Measurements from ENCODE around the gene ITGA2.
"Not testable (repeated sequence)": the region's sequence is repeated elsewhere in the genome, so short reads cannot be mapped to it uniquely, and the experiment has no call there.

Gene ITGA2

DNA sequence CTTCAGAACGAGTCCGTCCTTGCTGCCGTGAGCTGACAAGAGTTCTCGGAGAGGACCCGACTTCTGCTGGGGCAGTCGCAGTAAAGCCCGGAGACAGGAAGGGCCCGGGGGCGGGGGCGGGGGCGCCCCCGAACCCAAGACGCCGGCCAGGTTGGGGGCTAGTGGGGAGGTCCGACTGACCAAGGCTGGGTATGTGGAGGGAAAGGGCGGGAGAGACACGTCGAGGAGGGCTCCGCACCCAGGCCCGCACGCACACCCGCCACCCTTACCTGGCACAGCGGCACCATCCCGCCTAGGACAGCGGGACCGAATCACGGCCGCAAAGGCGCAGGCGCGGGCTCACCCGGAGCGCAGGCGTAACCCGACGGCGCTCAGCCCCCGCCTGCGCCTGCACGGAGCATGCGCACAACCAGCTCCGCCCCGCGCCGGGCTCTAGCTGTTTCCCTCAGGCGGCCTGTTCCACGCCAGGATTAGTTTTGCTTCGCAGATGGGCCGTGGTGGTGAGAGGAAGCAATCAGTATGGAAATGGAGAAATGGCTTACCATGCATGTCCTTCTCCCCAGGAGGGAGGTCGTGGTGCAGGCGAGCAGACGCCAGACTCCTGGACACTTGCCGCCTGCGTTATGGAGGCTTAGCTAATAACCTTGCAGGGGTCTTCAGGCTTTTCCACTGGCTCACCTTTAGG, 120.4 kb downstream of the ITGA2 start, which contains the start of gene MOCS2:
Gene MOCS2 (minus strand): TSS at position 315 of the 685 bp plus-strand sequence. CDS start 2,583 bp downstream, outside the sequence.
- DNase-seq = peak; percentile 89

DNA sequence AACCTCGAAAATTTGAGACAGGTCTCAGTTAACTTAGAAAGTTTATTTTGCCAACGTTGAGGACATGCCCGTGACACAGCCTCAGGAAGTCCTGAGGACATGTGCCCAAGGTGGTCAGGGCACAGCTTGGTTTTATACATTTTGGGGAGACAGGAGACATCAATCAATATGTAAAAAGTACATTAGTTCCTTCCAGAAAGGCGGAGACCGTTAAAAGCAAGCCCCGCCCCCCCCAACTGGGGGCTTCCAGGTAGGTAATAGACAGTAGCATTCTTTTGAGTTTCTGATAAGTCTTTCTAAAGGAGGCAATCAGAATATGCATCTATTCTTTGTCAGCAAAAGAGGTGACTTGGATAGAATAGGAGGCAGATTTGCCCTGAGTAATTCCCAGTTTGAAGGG, 121.0 kb downstream of the ITGA2 start:
- no peak for DNase-seq

DNA sequence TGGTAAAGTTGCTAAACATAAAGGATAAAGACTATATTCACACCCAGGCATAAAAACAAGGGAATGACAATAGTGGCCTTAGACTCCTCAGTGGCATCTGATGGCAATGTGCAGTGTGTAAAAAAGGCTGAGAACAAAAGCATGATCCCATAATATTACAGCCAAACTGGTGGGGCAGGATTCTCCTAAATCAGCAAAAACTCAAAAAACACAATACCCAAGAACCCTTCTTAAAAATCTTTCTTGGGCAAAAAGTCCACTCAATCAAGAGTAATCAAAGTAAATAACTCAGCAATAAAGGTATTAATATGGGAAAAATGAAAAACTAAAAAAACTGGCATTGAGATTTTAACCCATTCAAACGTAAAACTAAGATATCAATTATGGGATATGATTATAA, 122.0 kb downstream of the ITGA2 start:
- DNase-seq = no peak

DNA sequence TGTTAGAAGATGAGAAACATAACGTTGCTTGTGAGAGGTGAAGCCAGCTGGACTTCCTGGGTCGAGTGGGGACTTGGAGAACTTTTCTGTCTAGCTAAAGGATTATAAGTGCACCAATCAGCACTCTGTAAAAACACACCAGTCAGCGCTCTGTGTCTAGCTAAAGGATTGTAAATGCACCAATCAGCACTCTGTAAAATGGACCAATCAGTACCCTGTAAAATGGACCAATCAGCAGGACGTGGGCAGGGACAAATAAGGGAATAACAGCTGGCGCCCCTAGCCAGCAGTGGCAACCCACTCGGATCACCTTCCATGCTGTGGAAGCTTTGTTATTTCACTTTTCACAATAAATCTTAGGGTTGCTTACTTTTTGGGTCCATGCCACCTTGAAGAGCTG, 123.2 kb downstream of the ITGA2 start:
- not testable (repeated sequence) for DNase-seq

DNA sequence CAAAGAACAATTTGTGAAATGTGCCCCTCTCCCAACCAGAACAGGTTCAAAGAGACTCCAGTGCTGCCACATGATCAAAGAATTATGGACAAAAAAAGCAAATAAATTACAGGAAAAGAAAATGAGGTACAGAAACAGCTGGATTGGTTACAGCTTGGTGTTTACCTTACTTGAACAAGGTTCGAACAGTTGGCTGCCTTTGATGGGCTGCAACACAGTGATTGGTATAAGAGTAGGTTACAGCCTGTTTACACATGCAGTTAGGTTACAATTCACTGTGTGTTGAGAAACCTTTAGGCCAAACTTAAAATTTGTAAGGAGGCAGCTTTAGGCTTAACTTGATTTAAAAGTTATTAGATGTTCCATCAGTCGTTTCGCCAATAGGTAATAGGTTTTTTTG, 123.8 kb downstream of the ITGA2 start:
- DNase-seq = no peak

DNA sequence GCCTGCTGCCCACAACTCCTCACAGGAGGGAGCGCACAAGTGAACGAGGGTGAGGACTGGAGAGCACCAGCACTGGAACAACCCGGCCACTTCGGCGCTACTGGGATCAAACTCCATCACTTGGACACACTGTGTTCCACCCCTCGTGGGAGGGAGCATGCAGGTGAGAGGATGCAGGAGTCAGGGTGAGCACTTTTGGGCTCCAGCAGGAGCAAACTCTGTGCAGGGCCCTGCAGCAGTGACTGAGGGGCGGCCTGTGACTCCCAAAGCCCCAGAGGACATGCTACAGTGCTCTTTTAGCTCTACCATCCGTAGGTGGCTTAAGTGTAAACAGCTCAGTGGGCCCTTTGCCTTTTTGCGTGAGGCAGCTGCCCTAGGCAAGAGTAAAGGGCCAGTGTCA, 124.8 kb downstream of the ITGA2 start:
- DNase-seq = no peak

DNA sequence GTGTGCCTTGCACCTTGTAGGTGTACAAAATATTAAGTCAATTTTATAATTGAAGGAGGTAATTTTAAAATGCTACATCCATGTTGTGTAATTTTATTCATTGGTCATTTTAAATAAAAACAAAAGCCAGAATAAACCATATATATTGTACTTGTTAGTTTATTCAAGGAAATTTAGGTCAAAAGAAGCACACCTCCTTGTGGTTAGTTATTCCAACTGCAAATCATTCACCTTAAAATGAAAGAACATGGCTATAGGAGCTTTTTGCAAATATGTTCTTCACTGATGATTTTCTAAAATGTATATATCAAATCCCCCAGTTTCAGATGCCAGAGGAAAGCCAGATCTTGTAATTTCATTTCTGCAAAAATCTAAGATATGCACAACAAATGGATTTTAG, 125.8 kb downstream of the ITGA2 start:
- DNase-seq = no peak

DNA sequence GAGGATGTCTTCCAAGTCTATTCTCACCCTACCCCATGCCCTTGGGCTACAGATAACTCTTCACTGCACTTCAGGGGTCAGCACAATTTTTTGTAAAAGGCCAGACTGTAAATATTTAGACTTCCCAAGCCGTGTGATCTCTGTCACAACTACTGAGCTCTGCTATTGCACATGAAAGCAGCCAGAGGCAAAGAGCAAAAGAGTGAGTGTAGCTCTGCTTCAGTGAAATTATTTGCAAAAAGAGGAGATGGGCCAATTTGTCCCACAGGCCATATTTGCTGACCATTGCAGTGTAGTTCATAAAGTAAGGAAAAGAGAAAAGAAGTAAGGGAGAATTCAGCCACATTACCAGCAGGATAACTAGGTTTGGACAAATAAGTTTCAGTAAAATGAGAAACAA, 127.4 kb downstream of the ITGA2 start:
- no peak for DNase-seq

DNA sequence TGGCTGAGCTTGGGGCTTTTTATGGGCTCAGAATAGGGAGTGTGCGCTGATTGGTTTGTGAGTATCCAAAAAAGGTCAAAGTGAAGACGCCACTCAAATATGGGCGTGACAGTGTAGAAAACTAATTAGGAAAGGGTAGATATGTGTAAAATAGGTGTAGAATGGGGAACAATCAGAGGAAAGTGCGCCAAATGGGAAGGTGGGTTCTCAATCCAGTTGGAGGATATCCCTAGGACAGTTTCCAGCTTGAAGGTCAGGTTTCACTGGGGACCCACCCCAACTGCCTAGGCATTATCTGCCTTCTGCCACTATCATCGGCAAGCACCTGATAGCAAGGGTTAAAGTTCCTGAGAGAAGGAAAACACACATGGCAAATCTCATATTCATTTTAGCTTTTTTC, 129.7 kb downstream of the ITGA2 start:
- DNase-seq = no peak

DNA sequence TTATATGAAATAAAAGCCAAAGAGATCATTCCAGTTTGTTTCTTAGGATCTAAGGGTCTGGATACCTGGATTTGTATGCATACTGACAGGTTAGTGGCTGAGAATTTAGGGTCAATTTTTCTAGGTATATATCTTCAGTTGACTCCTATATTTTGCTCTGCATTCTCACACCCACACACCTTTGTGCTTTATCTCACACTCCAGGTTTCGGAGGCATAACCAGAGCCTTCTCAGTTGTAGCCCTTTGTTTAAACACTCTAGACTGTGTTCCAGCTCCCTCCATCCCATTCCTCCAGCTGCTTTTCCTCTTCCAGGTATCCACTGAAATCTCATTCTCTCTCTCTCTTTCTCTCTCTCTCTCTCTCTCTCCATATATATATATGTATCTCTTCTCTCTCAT, 131.0 kb downstream of the ITGA2 start:
- DNase-seq = no peak

DNA sequence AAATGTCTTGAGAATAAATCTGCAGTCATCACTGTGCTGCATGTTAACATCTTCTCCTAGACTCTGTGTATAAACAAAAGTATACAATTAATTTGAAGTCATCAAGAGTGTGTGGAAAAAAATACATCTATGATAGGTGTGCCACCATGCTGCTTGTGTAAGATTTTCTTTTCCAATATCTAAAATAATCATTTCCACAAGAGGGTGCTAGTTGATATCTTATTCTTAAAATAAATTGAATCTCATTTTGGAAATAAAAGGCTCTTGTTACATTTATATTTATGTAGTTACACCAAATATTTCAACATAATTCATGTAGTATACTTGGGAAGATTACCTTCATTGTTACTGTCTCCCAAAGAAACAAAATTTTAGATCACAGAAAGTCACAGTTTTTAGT, 134.6 kb downstream of the ITGA2 start:
- peak; percentile 31 for DNase-seq

DNA sequence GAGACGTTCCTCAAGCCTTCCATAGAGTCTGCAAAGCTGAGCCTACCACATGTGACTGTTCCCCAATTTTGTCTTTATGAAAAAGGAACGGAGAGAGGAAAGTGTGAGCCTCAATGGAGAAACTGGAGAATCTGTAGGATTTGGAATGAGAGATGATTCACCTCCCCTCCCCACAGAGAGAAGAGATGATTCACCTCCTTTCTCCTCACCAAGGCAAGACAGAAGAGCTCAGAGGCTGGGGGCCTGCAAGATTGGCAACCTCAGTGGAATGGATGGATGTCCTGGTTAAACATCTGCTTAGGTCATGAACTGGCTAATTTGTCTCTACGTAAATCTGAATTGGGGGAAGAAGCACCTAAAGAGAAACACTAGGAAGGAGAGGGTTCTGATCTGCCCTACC, 137.4 kb downstream of the ITGA2 start:
- DNase-seq = no peak

DNA sequence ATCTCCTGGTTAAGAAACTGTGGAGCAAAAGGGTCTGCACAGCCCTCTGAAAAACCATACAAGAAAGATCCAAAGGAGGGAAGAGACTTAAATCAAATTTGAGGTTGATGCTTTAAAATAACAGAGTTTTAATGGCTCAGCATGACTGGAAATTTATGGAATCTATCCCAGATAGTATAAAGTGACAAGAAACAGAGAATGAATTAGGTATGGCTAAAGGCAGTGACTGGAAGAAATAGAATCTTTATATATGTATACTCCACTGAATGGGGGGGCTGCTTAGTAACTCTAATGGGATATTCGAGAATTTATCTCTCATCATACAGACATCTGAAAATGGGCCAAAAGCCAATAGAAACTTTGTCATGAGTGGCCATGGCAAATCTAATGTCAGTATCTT, 138.0 kb downstream of the ITGA2 start:
- DNase-seq = no peak

DNA sequence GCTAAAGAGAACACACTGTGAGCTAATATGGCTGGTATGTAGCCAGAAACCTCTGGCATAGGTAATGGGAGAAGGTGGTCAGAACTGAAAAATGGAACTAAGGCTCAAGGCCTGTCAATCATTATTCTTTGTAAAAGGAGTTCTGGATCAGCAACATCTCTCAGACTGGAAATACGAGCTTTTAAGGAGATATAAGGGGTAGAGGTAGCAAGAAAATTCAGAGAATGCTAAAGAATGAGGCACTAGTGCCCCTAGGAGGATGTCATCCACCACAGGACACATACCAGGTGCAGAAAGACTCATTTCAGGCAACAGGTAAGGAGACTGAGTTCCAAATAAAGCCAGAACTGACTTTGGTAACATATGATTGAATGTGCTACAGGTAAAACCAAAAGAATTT, 139.3 kb downstream of the ITGA2 start:
- DNase-seq = no peak

DNA sequence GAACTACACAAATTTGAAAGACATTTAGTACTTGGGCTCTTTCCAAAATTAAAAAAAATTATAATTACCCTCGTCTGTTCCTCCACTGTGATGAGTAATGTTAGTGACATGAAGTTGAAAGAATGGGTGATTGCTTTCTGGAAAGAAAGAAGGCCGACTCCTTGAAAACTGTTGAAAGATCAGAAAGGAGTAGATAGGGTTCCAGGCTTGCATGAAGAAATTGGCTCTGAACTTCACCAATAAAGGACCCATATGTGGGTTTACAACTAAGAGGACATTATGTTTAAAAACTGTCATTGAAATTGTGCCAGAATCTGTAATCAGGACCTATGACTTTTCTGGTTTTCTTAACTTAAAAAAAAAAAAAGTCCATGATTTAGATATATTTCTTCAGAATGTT, 141.1 kb downstream of the ITGA2 start:
- no peak for DNase-seq

DNA sequence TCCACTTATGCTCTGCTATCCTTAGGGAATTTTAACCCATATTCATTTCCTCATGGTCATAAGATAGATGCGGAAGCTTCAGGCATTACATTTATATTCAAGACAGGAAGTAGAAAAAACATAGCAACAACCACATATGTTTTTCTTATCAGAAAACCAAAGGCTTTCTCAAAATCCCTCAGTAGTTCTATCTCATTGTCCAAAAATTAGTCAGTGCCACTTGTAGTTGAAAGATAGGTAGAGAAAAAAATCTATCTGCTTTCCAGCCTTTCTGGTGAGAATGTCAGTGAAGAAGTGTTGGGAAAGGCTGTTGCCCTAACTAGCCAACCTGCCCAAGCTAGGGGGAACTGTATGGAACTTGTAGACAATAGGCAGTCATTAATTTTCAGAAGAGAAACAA, 143.9 kb downstream of the ITGA2 start:
- DNase-seq = no peak

All from MV-4-11 (cell line).